ENCODE measurements around the gene SRPK1. TPM values are rescaled to one million over a fixed set of nuclear protein-coding genes. Genes with fewer than 3 reads are reported as not detected.

The SRPK1 gene
- total and polyA plus RNA-seq, 2 of the 8 experiments (the other 6 are each of a cell fraction or from before 2014, with no cell fraction given), result 25.7 to 116 TPM

- H4K91ac ChIP-seq (replicated peaks; ENCODE audit: insufficient read length, low read length), result no peak overlapping the region
- TF ChIP-seq TBP (IDR thresholded peaks at IDR 0.05; ENCODE audit: low read depth, low read length) (no peak), GTF2F1 (IDR thresholded peaks at IDR 0.05; ENCODE audit: borderline replicate concordance, low read depth, low read length) (no peak), SIRT6 (IDR thresholded peaks at IDR 0.05; ENCODE audit: low read length) (no peak), FOSL1 (IDR thresholded peaks at IDR 0.05; ENCODE audit: insufficient read depth, low read depth, low read length) (no peak), USF2 (IDR thresholded peaks at IDR 0.05; ENCODE audit: low read length) (no peak), NANOG (IDR thresholded peaks at IDR 0.05; ENCODE audit: insufficient read depth, low read depth, low read length, poor library complexity, severe bottlenecking) (no peak), POLR2AphosphoS5 (IDR thresholded peaks at IDR 0.05; ENCODE audit: low read depth, low read length) (no peak), POLR2A (IDR thresholded peaks at IDR 0.05; ENCODE audit: control extremely low read depth in 1 of 2, low read depth in 2 of 2, low read length in 2 of 2) (no peak), EP300 (IDR thresholded peaks at IDR 0.05; ENCODE audit: borderline replicate concordance in 1 of 2, low read depth in 2 of 2, low read length in 2 of 2) (no peak), ATF3 (IDR thresholded peaks at IDR 0.05; ENCODE audit: insufficient read depth, low read depth, low read length) (no peak), CHD1 (IDR thresholded peaks at IDR 0.05; ENCODE audit: low read depth, low read length) (no peak), BCL11A (IDR thresholded peaks at IDR 0.05; ENCODE audit: low read depth in 2 of 2, low read length in 2 of 2) (no peak)
Measured at GRCh38 chr6:35898003-35898402, 22.9 kb downstream of the SRPK1 start.

More at GRCh38 chr6:35898003-35898402, 22.9 kb downstream of the SRPK1 start:
- POLR2A ChIA-PET (ENCODE audit: partially characterized antibody), result interaction anchor here (1.0 to 1.8 kb wide), 3 partner anchors 9 to 23 kb away, joined by 3 to 4 read pairs (median 4); partner anchors contain the start of gene SRPK1
- H3K79me2 ChIP-seq (ENCODE audit: control insufficient read depth in 1 of 2, insufficient read depth in 2 of 2, low read length in 2 of 2), result peaks cover 3 to 97% of the 10 kb centered on the region in 2 experiments; a peak in 3 of 4 replicates
- no peak overlapping the region for H3K23ac ChIP-seq (ENCODE audit: insufficient read length)
- H3K4me3 ChIP-seq (ENCODE audit: extremely low read depth in 1 of 4, insufficient read depth in 2 of 4, low read depth in 3 of 4, low read length in 4 of 4), result no peak overlapping the region
- no peak overlapping the region for H3K14ac ChIP-seq (ENCODE audit: insufficient read length)
- no peak overlapping the region for H2BK120ac ChIP-seq (replicated peaks; ENCODE audit: low read depth, low read length)
- no peak overlapping the region for H3K18ac ChIP-seq (ENCODE audit: extremely low read depth, low read length)
- no peak overlapping the region for H3K4ac ChIP-seq (replicated peaks; ENCODE audit: insufficient read length, low read depth, low read length)
- H3K36me3 ChIP-seq (ENCODE audit: control insufficient read depth in 2 of 4, insufficient read depth in 4 of 4, low read length in 3 of 4), result no peaks in the 10 kb centered on the region; a peak in 1 of 8 replicates
- H3K9ac ChIP-seq (replicated peaks in 1 of 4; ENCODE audit: extremely low read depth in 1 of 4, low read depth in 3 of 4, low read length in 3 of 4), result no peak overlapping the region
- no peak overlapping the region for H4K5ac ChIP-seq (ENCODE audit: insufficient read length, low read depth, low read length)
- no peak overlapping the region for H2BK5ac ChIP-seq (ENCODE audit: low read depth, low read length)
- H3K23me2 ChIP-seq (ENCODE audit: low read depth, low read length), result no peaks in the 10 kb centered on the region; the same call in 1 of the 2 replicates
- peaks cover 0 to 6% (median 3%) of the 10 kb centered on the region in 4 experiments; a peak in 2 of 7 replicates for H3K4me1 ChIP-seq (replicated peaks in 1 of 4; ENCODE audit: control insufficient read depth in 3 of 4, insufficient read depth in 4 of 4, low read length in 3 of 4)
- H2BK12ac ChIP-seq (ENCODE audit: low read depth, low read length), result no peak overlapping the region
- H3K27me3 ChIP-seq (replicated peaks in 1 of 4; ENCODE audit: control insufficient read depth in 3 of 4, extremely low read depth in 1 of 4, insufficient read depth in 3 of 4, low read length in 3 of 4), result no peaks in the 10 kb centered on the region
- WGBS, 2 experiments (ENCODE audit: extremely low coverage in 1 of 2, insufficient coverage in 1 of 2, insufficient read length in 1 of 2, insufficient replicate concordance in 2 of 2, low coverage in 1 of 2, low lambda C conversion rate in 2 of 2, missing lambda C conversion rate in 1 of 2), result 90% methylated on average over 2 of the region's 2 CpGs; no CpG with 5 or more reads in 1 of the 2 experiments
- no peak overlapping the region for H2BK20ac ChIP-seq (ENCODE audit: low read length)
- peaks cover 12 to 13% of the 10 kb centered on the region in 2 experiments for H4K20me1 ChIP-seq (replicated peaks in 1 of 2; ENCODE audit: control insufficient read depth in 1 of 2, insufficient read depth in 2 of 2, low read length in 2 of 2)
- H3K4me2 ChIP-seq (ENCODE audit: insufficient read depth in 1 of 2, low read depth in 2 of 2, low read length in 2 of 2), result no peak overlapping the region
- H3K27ac ChIP-seq (ENCODE audit: low read depth, low read length), result no peak overlapping the region
- H2AK5ac ChIP-seq (ENCODE audit: low read depth, low read length), result no peak overlapping the region
- peaks cover 4% of the 10 kb centered on the region for H3K79me1 ChIP-seq (ENCODE audit: low read depth, low read length)
- no peak overlapping the region for H3K56ac ChIP-seq (replicated peaks; ENCODE audit: insufficient read length, low read depth, low read length)
- H2BK15ac ChIP-seq (ENCODE audit: low read length), result no peak overlapping the region
- H2AFZ ChIP-seq (ENCODE audit: low read length), result no peak overlapping the region
- CTCF ChIA-PET (ENCODE audit: partially characterized antibody), result interaction anchor here (1.4 kb wide), 1 partner anchor 20 kb away, joined by 5 read pairs; no protein-coding TSS in a partner anchor
- FAIRE-seq (no peak), DNase-seq (ENCODE audit: low read depth in 1 of 2, low spot score in 2 of 2) (no peak)
- no peak overlapping the region for H4K8ac ChIP-seq (ENCODE audit: extremely low read depth, insufficient read depth, low read length)
- no peaks in the 10 kb centered on the region for H3K9me3 ChIP-seq (ENCODE audit: insufficient read depth in 2 of 2, low read depth in 1 of 2, low read length in 1 of 2)
